ENCODE results near the gene PLET1.

Gene PLET1, protein sequence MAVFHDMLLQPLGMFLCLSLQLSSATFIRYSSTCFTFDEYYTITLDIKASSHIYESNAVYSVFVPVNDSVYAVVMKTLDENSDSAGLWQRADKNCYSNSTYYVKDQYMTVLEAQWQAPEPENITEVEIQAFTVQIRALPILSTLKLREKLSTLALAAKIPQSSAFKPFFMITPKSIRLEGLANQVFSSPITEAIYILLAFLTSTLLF

DNA sequence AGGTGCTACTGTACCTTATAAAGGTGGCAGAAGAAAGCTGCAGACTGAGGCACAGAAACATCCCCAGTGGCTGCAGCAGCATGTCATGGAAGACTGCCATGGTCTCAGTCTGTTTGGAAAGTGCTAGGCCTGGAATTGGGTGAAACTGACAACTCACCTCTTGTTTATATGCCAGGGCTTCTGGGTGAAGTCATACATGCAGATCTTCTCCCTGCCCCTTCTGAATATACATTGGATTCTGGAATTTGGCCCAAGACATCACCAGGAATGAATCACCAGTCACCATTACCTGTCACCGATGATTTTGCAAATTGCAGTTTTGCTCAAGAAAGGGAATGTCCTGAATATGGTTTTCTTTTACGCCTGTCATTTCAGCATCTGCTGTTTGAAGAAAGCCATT, at the start of gene PLET1:
TSS of gene PLET1 (minus strand) at position 371 of the 400 bp plus-strand sequence. CDS start at position 100, 271 bp downstream.
- no peak for DNase-seq (ENCODE audit: insufficient read length, low spot score)
- FAIRE-seq, result no peak

DNA sequence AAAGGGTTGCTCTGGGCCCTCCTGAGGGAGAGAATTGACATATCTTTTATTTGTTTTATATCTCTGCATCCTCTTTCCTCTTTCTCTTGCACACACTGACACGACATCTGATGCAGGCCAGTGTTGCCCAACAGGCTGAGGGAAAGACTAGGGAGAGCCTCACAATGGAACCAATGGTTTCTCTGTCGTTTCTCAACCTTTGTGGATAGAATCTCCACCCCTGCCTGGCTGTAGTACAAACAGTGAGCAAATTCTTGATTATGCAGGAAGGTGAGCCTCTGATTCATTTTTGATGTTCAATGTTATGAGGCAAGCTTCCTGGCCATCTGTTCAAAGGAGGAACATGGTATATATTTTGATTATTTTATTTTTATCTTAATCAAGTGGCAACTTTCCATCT, 49.8 kb upstream of the PLET1 start:
- no peak for FAIRE-seq
- DNase-seq (ENCODE audit: insufficient read length, low spot score), result no peak

DNA sequence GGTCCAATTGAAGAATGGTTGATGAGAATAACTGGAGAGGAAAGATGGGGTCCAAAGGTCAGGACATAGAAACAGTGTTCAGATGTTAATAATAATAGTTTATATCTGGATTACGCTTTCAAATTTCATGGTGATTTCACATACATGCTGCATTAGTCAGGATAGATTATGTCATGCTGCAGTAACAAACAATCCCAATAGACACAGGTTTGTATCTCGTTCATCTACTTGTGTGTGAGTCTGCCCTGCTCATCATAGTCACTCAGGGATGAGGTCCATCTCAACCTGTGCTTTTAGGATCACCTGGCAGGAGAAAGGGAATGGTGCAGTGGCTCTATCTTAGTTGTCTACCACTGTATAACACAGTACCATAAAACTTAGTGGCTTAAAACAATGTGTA, 48.0 kb upstream of the PLET1 start:
- no peak for FAIRE-seq
- DNase-seq (ENCODE audit: insufficient read length, low spot score), result no peak

DNA sequence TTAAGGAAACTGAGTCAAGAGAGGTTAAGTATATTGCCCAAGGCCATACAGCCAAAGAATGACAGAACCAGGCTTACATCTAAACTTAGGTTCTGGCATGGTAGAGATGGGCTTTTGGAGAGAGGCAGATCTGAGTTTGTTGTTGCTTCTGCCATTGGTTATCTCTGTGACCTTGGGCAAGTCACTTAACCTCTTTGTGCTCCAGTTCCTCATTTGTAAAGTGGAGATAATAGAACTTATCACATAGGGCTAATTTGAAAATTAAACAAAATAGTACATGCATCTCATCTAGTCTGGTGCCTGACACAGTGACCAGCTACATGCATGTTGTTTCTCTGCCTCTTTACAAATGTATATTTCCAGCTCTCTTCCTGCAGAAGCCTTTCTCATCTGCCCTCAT, 47.0 kb upstream of the PLET1 start:
- no peak for FAIRE-seq

DNA sequence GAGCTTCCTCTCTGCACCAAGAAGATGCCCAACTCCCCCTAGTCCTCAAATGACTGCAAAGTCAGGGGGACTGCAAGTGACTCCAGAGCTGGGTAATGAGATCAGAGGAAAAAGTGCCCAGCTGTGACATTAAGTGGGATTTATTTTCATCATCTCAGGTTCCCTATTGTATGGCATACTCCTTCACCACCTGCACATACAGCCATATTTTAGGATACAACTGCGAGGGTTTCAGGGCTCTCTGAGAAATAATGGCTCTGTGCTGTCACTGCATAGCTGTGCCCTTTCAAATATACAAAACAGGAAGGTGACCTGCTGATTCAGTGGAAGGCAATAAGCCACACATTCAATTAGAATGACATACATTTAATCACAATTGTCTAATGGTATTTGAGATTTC, 45.6 kb upstream of the PLET1 start:
- no peak for DNase-seq (ENCODE audit: insufficient read length, low spot score)
- no peak for FAIRE-seq

More for the DNA sequence above, 47.0 kb upstream of the PLET1 start:
- no peak for DNase-seq (ENCODE audit: insufficient read length, low spot score)

DNA sequence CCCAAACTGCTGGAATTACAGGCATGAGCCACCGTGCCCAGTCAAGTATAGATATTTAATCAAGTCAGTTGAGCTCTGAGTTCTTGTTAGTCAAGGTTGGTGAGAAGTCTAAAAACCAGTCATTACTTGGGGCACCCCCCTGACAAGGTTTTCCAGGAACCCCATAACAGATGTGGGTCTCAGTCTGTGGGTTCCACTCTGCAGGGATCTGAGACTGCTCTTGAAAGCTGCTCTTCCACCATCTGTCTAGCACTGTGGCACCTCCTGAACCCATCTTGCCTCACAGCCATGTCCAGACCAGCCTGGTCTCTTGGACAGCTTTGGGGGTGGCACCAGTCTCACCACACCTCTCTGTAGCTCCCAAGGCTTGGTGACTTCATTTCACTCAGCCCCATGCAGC, 44.3 kb upstream of the PLET1 start:
- DNase-seq (ENCODE audit: insufficient read length, low spot score), result no peak
- FAIRE-seq, result no peak

DNA sequence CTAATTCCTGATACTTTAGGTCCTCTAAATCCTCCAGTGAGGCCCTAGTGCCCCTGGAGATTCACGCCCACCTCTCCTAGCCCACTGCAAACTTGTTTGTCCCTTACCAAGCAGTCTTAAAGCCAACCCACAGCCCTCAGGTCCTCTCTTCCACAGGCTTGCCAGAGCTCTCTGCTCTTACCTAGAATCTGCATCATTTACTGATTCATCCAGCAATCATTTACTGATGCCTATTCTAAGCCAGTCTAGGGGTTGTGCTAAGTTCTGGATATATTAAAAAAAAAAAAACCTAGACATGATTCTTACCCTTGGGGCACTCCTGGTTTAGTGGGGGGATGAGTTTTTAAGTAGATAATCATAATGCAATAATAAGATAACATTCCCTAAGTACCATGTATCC, 43.0 kb upstream of the PLET1 start:
- FAIRE-seq, result no peak
- no peak for DNase-seq (ENCODE audit: insufficient read length, low spot score)

DNA sequence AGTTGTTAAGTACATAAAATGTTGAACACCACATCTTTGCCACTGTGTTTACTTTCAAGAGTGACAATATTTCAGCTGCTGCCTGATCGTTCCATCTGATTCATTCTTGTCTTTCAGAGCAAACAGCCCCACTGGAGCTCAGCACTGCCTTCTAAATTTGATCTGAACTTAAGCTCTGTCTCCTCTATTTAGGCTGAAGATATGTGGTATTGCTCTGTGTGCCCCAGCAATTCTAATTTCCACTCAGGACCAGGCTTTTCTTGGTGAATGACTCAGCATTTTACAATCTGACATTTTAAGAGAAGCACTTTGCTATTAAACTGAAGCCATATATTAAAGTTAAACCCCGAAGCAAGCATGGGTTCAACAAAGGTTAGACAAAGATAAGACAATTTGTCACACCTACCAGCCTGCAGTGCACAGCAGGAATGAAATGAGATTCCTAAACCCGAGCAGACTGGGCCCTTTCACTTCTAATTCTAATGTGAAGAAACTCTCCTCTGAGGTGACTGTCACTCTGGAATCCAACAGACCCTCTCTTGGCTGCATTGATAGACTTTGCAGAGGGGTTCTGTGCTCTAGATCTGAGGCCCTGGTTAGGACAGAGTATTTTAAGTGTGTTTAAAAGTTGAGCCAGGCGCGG, 41.7 kb upstream of the PLET1 start:
- FAIRE-seq, result no peak
- DNase-seq (ENCODE audit: insufficient read length, low spot score), result no peak

DNA sequence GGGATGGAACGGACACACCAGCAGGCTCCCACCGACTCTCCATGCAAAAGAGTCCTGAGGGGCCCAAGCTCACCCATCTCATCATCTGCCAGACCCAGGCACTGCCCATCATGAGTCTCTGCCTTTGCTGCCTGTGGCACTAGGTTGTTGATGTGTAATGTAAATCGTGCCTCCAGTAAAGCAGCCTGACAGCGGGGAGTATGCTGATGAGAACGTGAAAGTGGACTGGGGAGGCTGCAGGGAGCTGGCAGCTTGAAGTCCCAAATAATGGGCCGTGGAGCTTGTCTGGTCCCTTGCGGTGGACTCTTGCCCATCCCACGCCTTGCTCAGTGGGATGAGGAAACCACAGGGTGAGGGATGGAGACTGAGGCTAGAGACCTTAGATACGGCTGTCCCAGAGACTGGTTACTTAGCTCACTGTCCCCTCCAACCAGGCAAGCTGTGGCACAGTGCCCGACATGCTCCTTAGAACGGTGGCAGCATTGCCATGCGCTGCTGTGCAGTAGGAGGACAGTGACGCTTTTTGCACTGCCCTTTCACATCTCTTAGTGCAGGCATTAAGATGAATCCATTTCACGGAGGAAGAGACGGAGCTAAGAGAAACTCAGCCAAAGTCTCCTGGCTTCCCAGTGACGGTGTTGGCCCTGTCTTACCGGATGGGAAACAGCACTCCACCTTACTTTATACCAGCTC, 39.6 kb upstream of the PLET1 start:
- FAIRE-seq (no peak), DNase-seq (ENCODE audit: insufficient read length, low spot score) (no peak)

DNA sequence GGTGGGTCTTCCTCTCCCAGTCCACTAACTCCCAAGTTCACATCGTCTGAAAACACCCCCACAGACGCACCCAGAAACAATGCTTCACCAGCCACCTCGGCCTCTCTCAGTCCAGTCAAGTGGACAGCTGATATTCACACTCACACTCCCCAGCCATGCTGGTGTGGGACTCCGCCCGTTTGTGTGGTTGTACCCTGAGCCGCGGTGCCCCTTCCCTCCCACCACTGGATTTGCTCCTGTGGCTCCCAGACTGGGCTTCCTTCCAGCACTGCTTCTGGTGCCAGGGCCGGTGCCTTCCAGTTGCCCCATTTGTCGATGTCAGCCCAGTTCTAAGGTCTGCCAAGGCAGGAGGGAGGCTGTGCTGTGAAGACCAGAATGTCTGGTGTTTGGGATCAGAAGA, 37.9 kb upstream of the PLET1 start:
- DNase-seq (ENCODE audit: insufficient read length, low spot score) (no peak), FAIRE-seq (no peak)

DNA sequence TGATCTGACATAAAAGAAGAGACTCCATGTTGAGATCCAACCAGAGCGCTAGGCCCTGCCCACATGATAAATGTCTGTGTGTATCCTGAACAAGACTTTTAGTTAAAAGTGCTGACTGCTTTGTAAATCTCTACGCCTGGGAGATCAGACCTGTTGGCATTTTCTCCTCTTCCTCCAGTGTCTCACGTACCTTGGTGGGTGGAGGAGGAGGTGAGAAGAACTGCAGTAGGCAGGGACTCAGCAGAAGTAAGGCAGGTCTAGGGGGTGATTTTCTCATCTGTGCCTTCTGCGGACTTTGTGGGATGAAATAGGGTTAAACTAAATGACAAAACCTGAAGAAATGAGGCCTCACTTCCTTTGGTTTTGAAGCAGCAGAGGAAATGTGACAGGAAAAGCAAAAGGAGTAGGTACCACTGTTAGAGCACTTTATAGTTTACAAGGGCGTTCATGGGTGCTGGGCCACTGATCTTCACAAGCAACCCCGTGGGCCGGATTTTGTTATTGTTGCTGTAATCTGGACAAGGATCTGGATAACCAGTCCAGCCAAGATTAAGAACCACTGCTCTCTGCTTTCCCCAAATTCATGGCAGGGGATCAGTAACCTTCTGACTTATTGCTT, 36.7 kb upstream of the PLET1 start:
- FAIRE-seq (no peak), DNase-seq (ENCODE audit: insufficient read length, low spot score) (no peak)

DNA sequence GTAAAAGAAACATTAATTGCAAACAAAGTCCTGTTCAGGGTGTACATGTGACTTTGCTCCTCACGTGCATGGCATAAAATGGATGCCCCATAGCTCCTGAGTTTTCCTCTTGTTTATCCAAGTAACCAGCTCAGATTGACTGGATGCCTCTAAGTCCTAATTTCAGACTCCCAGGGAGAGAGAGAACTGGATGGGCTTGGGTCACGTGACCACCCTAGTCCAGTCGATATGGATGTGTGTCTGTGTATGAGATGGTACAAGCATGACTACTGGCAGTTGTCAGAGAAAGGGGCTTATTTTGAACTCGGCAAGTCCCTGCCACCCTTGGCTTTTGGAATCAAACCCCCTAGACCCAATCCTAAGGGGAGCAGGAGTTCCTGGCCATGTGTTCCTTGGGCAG, 35.4 kb upstream of the PLET1 start:
- DNase-seq (ENCODE audit: insufficient read length, low spot score) (no peak), FAIRE-seq (no peak)

DNA sequence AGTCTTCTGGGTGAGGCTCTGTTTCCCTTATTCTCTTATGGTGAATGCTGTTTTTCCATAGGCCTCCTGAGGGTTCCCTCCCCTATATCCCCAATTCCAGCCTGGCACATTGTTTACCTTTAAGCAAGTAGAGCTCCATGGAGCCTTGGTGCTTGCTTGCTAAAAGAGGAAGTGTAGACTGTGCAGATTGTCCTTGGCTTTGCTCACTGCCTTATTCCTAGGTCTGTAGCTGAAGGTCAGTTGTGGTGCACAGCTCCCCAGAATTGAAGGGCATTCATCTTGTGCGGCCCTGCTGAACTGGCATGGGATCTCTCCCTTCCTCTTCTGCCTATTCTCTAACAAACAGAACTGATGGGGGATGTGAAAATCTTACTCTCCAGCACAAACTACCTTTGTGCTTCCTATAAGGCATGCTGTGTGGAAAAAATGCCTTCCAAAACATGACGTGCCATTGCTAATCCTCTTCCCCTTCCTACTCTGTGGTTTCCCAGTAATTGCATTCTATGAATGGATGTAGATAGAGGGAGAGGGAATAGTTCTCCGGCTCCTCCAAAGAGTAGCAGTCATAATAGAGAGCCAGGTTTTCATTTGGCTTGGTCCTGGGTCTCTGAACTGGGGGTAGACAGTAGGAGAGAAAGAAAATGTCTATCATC, 34.2 kb upstream of the PLET1 start:
- DNase-seq (ENCODE audit: insufficient read length, low spot score) (no peak), FAIRE-seq (no peak)

DNA sequence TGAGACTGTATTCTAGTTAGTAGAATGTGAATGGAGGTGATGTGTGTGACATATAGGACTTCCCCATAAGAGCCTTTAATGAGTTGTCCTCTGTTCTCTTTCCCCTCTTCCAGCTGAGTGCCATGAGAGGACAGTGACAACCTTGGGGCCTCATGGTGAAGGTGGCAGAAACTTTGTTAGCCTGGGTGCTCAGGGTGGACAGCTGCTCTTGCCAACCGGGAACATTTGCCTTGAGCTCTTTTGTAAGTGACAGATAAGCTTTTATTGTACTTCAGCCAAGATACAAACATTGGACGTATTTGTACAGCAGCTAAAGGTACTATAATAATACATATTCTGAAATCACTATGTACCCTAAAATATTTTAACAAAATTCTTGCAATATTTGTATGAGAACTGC, 33.0 kb upstream of the PLET1 start:
- DNase-seq (ENCODE audit: insufficient read length, low spot score) (no peak), FAIRE-seq (no peak)

DNA sequence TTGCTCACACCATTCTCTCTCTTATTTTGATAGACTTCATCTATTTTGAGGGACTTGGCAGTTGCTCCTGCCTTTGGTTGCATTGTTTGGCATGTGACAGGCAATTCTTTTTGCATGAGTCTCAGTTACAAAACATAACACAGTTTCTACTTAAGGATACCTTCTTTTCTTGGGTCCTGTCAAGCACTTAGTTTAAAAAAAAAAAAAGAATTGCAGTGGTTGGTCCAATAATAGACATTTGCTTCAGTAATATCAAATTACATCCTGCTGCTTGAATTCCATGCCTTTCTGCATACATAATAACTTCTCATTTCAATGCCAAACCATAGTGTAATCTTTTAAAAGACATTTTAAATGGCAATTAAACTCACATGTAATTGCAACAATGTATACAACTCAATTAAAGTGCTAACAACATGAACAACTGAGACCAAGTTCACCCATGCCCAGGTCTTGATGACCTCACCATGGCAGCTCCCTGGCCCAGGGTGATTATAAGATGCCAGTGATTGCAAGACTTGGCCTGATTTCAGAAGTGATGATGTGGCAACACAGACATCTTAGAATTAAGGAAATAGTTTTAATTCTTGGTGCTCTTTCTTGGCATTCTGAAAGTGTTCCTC, 32.2 kb upstream of the PLET1 start:
- no peak for FAIRE-seq
- no peak for DNase-seq (ENCODE audit: insufficient read length, low spot score)

DNA sequence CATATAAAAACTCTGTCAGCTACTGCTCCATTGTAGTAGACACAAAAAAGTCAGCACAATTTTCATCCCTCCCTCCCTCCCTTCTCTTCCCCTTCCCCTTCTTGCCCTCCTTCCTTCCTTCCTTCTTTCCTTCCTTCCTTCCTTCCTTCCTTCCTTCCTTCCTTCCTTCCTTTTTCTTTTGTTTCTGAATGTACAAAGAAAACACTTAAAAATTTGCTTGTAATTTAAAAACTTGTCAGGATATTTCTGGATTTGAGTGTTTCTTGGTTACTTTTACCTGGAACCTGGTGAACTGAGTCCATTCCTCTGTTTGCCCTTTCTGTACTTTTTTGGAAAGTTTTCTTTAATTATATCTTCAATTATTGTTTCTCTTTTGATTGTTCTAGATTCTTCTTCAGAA, 31.5 kb upstream of the PLET1 start:
- FAIRE-seq, result no peak
- DNase-seq (ENCODE audit: insufficient read length, low spot score), result no peak

DNA sequence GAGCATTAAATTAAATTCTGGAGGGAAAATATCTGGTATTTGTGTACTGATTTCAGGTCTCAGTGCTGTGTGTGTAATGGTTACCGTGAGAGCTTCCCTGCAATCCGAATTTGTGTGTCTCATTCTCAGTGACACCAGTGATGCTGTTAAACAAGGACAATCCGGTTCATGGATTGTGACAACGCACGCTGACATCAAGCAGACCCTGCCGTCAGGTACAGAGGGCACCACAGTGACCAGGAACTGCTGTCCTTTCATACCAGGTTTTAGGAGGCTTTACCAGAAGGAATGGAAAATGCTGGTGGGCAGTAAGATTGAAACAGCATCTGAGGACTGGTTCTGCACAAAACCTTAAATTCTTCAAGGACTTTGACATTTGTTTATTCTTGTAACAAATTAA, 30.5 kb upstream of the PLET1 start:
- no peak for DNase-seq (ENCODE audit: insufficient read length, low spot score)

DNA sequence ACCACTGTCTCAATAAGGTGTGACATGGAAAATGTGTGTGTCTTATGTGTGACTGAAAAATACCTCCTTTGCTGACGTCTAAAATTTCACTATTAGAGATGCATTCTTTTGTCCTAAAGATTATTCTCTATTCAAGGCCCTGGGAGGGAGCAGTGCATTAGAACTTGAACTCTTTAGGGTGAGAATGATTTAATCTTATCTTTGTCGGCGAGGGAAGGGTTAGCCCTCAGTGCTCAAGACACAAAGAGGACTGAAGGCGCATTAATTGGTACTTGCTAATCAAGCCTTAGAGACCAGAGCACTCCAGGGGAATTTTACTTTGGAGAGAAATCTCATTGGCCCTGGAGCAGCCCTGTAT, 29.8 kb upstream of the PLET1 start:
- FAIRE-seq (no peak), DNase-seq (ENCODE audit: insufficient read length, low spot score) (no peak)

More for the DNA sequence above, 30.5 kb upstream of the PLET1 start:
- FAIRE-seq, result no peak

DNA sequence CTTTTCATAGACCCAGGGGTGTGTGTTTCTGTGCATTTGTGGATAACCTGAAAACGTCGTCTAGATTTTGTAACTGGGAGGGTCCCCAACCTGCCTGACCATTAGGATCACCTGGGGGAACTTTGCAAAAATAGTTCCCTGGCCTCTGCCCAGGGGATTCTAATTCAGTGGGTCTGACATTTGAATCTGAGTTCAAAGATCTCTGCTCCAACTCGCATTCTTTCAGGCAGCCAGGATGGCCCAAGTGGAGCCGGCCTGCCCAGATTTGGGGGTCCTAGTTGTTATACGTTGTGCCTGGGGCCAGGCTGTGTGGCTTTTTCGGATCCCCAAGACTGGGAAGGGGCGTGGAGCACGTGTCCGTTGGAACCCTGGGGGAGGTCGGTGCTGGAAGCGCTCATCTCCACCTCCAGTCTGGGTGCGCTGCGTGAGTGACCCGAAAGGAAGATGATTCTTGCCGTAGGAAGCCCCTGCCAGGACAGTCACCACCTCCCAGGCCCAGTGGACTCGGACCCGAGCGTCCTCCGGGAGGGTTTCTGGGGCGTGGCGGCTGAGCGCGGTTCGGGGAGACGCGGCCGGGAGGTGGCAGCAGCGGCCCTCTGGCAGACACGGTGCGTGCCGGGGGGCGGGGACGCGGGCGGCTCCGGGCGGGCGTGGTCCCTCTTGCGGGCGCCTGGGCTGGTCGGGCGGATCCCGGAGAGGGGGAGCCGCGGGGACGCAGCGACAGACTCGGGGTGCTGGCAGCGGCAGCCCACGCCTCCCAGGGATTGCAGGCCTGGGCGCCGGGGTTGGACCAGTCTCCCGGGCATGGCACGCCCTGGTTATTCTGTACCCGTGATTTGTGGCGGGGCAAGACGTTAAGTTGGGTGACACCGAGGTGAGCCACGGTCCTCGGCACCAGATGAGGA, 29.2 kb upstream of the PLET1 start:
- peak; percentile 18 for FAIRE-seq
- DNase-seq (ENCODE audit: insufficient read length, low spot score), result peak; percentile 72

DNA sequence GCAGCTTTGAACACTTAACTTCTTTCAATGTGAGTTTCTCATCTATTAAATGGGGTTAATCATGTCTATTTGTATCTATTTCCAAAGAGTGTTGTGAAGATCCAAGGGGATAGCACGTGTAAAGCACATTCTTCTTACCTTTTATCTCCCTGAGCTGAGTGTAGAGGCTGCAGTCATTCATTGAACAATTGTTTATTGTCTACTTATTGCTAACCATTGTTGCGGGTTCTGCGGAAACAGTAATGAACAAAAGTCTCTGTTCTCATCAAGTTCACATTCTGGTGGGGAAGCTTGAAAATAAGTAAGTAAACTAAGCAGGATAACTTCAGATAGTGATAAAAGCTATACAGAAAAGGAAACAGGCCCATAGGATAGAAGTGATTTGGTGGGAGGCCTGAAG, 27.4 kb upstream of the PLET1 start:
- no peak for DNase-seq (ENCODE audit: insufficient read length, low spot score)

More for the DNA sequence above, 27.4 kb upstream of the PLET1 start:
- FAIRE-seq, result no peak
